RKO (cell line): ENCODE results near the gene CLEC4G.

Source experiments
- DNase-seq: peaks from one replicate; pipeline ENCODE4 v3.0.0-alpha.2; 2016; ENCODE audit warnings: low spot score

Gene CLEC4G

GRCh38 chr19:7729211-7729610 lies 2.7 kb downstream of the CLEC4G start:
- no peak for DNase-seq

- DNase-seq, result no peak
Measured at GRCh38 chr19:7725791-7726190, 6.1 kb downstream of the CLEC4G start.

- DNase-seq, result no peak
Measured at GRCh38 chr19:7722231-7722651, 9.7 kb downstream of the CLEC4G start.

- no peak for DNase-seq
Measured at GRCh38 chr19:7720351-7720750, 11.6 kb downstream of the CLEC4G start.

GRCh38 chr19:7718668-7719067 lies 13.2 kb downstream of the CLEC4G start:
- no peak for DNase-seq

GRCh38 chr19:7716762-7717161 lies 15.1 kb downstream of the CLEC4G start:
- no peak for DNase-seq

- DNase-seq, result no peak
Measured at GRCh38 chr19:7715671-7716070, 16.2 kb downstream of the CLEC4G start.

- no peak for DNase-seq
Measured at GRCh38 chr19:7710616-7711015, 21.3 kb downstream of the CLEC4G start.

- no peak for DNase-seq
Measured at GRCh38 chr19:7709932-7710460, 21.9 kb downstream of the CLEC4G start.

GRCh38 chr19:7706955-7707456 lies 24.9 kb downstream of the CLEC4G start:
- no peak for DNase-seq

GRCh38 chr19:7706188-7706954 lies 25.5 kb downstream of the CLEC4G start:
- DNase-seq, result no peak

GRCh38 chr19:7705387-7706187 lies 26.3 kb downstream of the CLEC4G start:
- DNase-seq, result no peak

GRCh38 chr19:7704280-7705060 lies 27.4 kb downstream of the CLEC4G start:
- DNase-seq, result no peak

GRCh38 chr19:7703332-7703731 lies 28.6 kb downstream of the CLEC4G start:
- DNase-seq, result no peak

GRCh38 chr19:7701654-7702457 lies 30.1 kb downstream of the CLEC4G start, which contains the start of gene FCER2:
Gene FCER2 (minus strand): TSS chr19:7702131. CDS start chr19:7699760, 2,371 bp downstream.
- DNase-seq, result no peak

- no peak for DNase-seq
Measured at GRCh38 chr19:7701049-7701653, 30.8 kb downstream of the CLEC4G start.

GRCh38 chr19:7699417-7700401 lies 32.2 kb downstream of the CLEC4G start:
- peak; percentile 81 for DNase-seq

- DNase-seq, result no peak
Measured at GRCh38 chr19:7699003-7699402, 32.9 kb downstream of the CLEC4G start.

- no peak for DNase-seq
Measured at GRCh38 chr19:7698583-7698982, 33.3 kb downstream of the CLEC4G start.
